ENCODE measurements around the gene CRIP3.
A peak's percentile ranks its signal among the peaks of the same experiment; 100 is the strongest.

Gene CRIP3

DNA sequence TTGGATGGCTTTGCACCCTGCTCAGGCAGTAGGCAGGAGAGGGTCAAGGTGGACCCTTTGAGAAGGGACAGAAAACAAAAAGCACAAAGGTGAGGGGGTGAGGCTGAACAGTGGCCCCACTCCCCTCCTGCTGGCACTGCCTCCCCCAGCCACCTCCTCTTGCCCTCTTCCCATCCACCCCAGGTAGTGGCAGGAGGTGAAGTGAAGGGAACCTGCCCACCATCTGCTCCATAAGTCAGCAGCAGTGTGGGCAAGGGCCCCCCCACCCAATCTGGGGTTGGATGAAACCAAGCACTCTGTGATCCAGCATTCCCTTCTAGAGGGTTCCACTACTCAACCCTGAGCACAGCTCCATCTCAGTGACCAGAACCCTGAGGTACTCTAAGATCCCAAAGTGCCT is 36.7 kb downstream of the CRIP3 start:
- no peak for DNase-seq

DNA sequence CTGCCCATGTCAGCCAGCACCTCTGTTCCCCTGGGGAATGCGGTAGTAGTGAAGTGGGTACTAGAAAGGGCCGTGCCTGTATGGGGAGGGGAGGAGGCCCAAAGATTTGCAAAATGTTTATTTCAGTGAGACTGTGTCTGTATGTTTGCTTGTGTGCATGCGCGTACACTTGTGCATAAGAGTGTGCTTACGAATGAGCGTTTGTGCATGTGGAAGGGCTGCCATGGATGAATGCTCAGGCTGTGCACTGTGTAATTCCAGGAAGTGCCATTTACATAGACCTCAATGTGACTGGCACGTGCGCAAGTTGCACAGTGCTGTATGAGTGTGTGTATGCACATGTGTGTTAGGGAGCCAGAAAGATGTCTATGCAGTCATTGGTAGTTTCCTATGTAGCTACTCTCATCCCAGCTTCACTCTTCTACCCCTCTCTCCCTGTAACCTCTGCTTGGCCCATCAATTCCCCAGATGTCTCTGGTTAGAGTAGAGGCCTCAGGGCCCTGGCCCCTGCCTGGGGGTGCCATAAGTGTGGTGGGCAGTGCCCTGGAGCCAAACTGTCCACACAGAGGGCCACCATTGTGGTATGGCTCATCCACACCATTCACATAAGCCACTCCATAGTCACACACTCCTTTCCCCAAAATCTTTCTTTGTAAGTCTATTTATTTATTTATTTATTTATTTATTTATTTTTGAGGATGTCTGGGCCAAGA is 37.4 kb downstream of the CRIP3 start:
- DNase-seq, result no peak

GRCh38 chr6:43269273-43270007 is 39.2 kb downstream of the CRIP3 start:
- DNase-seq, result peak; percentile 31

DNA sequence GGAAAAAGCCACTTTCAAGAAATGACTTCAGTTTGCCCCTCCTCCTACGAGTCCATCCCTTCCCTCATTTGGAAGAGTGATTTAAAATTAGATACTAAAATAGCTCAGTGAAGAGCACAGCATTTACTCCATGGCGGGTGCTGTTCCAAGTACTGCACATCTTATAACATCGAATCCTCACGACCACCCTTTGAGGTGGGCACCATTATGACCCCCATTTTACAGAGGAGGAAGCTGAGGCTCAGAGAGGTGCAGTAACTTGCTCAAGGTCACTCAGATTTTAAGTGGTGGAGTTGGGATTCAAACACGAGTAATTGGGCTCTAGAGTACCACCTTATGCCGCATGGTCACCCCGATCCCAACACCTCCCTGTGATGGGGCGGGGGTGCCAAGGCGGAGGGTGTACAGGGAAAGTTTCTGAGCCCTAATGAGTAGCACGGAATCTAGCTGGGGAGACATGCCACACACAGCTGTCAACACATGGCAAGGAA is 39.8 kb downstream of the CRIP3 start:
- no peak for DNase-seq

- no peak for DNase-seq
Measured at GRCh38 chr6:43268355-43268700, 40.3 kb downstream of the CRIP3 start.

- DNase-seq, result no peak
Measured at GRCh38 chr6:43267619-43268354, 40.8 kb downstream of the CRIP3 start.

DNA sequence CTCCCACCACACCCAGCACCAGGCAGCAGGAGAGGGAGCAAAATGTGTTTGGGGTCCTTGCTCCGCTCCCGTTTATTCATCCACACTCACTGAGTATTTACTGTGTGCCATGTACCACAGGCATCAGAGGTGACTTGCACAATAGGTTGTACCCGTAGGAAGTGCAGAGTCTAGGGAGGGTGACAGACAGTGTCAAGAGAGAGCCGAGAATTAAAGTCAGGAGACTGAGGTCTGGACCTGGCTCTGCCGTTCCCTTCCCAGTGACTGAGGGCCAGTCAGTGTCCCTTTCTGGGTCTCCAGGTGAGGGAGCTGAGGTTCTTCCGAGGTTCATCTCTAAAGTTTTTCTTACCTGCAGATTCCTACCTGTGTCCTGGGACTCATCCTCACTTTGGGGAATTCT is 43.1 kb downstream of the CRIP3 start:
- DNase-seq, result no peak

DNA sequence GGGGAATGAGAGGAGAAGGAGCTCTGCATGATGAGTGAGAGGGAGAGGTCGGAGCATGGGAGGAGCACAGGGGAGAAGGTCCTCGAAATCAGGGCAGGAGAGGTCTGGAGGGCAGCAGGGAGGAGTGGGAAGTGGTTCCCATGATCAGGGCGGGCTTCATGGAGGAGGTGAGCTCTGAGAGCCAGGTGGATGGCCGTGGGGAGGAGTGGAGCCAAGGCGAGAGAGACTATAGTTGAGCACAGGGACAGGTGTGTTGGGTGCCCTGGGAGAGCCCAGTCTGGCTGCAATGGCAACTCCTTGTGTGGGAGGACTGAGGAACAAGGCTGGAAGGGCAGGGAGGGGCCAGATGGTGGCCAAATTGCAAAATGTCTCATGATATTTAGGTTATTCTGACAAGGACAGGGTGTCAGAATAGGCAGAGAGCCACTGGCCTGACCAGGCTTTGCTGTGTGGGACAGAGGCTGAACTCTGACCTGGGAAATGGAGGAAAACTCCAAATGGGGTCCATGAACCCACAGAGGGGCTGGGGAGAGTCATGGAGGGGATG is 44.0 kb downstream of the CRIP3 start:
- no peak for DNase-seq

- peak; percentile 28 for DNase-seq
Measured at GRCh38 chr6:43263314-43264178, 45.1 kb downstream of the CRIP3 start.

GRCh38 chr6:43262780-43263313 is 45.8 kb downstream of the CRIP3 start:
- no peak for DNase-seq

DNA sequence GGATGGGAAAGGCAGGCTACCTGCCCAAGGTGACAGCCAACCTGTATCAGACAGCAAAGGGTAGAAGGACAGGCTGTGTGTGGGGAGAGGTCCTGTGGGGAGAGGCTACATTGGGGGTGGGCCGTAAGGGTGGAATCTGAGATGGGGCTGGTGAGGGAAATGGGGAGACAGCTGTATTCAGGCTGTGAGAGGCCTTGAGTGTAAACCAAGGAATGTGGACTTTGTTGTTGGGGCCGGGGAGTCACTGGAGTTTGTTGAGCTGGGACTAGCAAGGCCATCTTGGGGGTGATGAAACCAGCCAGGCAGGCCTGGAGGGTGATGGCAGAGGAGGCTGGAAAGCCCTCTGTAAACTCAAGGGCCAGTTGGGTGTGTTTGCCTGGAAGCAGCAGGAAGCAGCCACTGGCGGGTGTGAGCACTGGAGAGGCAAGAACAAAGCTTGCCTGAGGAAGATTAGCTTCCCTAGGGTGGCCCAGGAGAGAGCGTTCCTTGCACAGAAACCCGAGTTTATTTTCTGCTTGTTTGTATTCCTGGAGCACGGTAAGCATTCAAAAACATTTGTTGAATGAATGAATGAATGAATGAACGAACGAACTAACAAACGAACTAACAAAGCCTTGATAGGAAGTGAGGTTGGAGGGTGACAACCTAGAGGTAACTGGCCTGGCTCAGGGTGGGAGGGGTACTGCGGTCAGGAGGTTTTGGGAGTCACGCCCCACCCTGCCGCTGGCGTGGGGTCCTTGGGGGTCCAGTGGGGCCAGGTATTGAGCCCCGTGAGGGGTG is 46.4 kb downstream of the CRIP3 start:
- DNase-seq, result no peak

- DNase-seq, result no peak
Measured at GRCh38 chr6:43261198-43261597, 47.4 kb downstream of the CRIP3 start.

DNA sequence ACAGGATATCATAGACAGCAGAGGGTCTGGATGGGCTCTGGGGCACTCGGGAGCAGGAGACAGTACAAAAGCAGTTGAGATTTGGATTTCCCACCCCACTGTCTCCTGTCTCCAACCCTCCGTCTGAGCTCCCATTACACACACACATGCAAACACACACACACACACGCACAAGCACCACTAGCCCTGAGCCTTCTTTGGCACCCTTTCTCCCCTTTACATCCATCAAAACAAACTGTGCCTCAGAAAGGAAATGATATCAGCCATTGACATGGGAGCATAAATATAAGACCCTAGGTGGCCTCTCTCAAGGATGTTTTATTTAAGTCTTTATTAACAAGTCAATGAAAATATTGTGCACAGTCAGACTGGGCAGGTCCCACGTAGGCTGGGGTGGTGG is 47.8 kb downstream of the CRIP3 start:
- DNase-seq, result no peak

DNA sequence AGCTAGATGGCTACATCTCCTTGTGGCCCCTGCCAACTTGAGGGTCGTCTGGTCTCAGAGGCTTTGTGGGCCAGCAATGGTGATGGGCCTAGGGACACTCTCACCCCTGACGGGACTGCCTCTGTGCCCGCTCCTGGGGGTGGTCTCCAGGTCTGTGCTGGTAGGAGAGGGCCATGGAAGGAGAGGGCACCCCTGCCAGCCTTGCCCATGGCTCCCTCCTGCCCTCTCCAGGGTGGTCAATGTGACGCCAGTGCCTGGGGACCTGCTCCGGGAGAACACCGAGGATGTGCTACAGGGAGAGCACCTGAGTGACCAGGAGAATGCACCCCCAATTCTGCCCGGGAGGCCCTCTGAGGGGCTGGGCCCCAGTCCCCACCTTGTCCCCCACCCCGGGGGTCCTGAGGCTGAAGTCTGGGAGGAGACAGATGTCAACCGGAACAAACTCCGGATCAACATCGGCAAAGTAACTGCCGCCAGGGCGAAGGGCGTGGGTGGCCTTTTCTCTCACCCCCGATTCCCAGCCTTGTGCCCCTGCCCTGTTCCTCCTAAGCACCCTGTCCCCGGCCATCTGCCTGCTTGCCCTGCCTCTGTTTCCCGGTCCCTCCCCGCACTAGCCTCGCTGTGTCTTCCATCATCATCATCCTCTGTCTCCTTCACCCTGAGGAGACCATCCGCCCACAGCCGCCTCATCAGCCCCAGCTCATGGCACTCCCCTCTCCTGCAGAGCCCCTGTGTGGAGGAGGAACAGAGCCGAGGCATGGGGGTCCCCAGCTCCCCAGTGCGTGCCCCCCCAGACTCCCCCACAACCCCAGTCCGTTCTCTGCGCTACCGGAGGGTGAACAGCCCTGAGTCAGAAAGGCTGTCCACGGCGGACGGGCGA is 49.6 kb downstream of the CRIP3 start:
- no peak for DNase-seq

DNA sequence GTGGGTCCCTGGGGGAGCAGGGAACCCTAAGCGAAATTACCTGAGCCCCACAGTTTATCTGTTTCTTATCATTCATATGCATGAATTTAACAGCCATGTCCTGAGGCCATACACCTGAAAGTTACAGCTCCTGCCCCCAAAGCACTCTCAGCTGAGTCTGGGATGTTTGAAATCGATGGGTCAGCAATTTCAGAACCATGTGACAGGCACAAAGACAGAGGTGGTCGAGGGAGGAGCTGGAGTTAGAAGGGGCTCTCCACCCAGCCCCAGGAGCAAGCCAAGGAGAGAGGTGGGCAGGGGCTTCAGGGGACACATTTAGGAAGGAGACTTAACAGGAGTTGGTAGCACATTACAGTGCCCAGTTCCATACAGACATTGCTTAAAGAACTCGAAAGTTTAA is 50.4 kb downstream of the CRIP3 start:
- no peak for DNase-seq

DNA sequence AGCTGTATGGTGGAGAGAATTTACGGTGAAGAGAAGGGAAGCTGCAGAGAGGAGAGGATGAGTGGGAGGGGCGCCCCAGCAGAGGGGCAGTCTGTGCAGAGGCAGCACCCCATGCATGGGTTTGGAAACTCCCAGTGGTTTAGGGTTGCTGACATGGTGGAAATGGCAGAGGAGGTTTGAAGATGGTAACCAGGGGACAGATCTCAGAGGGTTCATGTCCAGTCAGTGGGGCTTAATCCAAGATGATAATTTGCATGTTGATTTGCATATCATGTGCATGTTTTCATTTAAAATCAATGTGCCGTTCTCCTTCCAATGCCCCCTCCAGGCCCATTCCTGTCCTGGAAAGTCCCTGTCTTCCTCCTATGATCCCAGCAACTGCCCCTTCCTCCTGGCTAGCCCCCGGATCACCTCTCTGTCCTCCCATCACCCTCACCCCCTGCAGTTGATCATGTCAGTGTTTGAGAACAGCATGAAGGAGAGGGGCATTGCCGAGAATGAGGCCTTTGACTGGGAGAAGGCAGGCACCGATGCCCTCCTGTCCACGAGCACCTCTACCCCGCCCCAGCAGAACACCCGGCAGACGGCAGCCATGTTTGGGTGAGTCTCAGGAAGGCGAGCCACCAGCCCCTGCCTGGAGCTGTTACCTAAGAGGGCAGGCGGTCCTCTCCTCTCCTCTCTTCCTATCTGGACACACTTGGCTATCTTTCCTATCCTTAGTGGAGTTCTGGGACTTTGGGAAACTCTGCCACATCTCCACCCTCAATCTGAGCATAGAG is 51.1 kb downstream of the CRIP3 start:
- no peak for DNase-seq

GRCh38 chr6:43256670-43257366 is 51.8 kb downstream of the CRIP3 start:
- no peak for DNase-seq
